ENCODE data around the gene DCP1A. TPM values are rescaled to one million over a fixed set of nuclear protein-coding genes. Genes with fewer than 3 reads are reported as not detected.
"Not testable (repeated sequence)": the region's sequence is repeated elsewhere in the genome, so short reads cannot be mapped to it uniquely, and the experiment has no call there.

DCP1A gene
- total and polyA plus RNA-seq, 2 of the 13 experiments (the other 11 are each of a cell fraction or from before 2014, with no cell fraction given): 14.2 to 41.2 TPM

GRCh38 chr3:53252947-53253322, 94.4 kb downstream of the DCP1A start:
- TF ChIP-seq TBX2 (CRISPR knock-in tag; IDR thresholded peaks at IDR 0.05; ENCODE audit: borderline replicate concordance): peak; percentile 28; the same call in 1 of the 2 replicates
- peak; percentile 53; the same call in 1 of the 2 replicates for TF ChIP-seq FOSL2 (CRISPR knock-in tag; IDR thresholded peaks at IDR 0.05)
- BruUV-seq (replicated peaks); FAIRE-seq; intact Hi-C loops (cut with micrococcal nuclease; ENCODE audit: unreplicated experiment); H3K27ac ChIP-seq (ENCODE audit: extremely low read length, insufficient read depth, low read length); CTCF ChIA-PET (ENCODE audit: low intra/inter-chr PET ratio, low total read pairs); H3K9me3 ChIP-seq (ENCODE audit: low read length); ATAC-seq; in situ Hi-C loops (cut with HindIII; ENCODE audit: extremely low pct_ligation_motif_present, low pct_unique_long_range_greater_than_20kb); H3K36me3 ChIP-seq (replicated peaks in 1 of 2; ENCODE audit: control insufficient read depth in 1 of 2, insufficient read depth in 2 of 2, low read length in 2 of 2); DNase-seq (ENCODE audit: low spot score); H3K27me3 ChIP-seq (ENCODE audit: control insufficient read depth in 1 of 2, insufficient read depth in 2 of 2, low read length in 2 of 2); H2AFZ ChIP-seq (ENCODE audit: low read length): not testable (repeated sequence)
- Histone ChIP-seq H4K20me1 (ENCODE audit: insufficient read depth, low read length) (peaks cover 63% of the 10 kb centered on the region), H3K4me1 (ENCODE audit: insufficient read depth, low read length) (peaks cover 77% of the 10 kb centered on the region), H3K9ac (ENCODE audit: insufficient read depth, low read depth, low read length) (peak overlapping the region; percentile 25; the same call in 1 of the 2 replicates), H3K4me3 (replicated peaks in 1 of 3; ENCODE audit: insufficient read depth in 1 of 3, low read depth in 2 of 3, low read length in 3 of 3) (peak overlapping the region in 2 of 3 experiments; percentile 2 to 89; a peak in 2 of 6 replicates), H3K4me2 (ENCODE audit: low read depth, low read length) (peak overlapping the region; percentile 97), H3K79me2 (ENCODE audit: insufficient read depth, low read length) (peaks cover 73% of the 10 kb centered on the region)
- POLR2A ChIA-PET: interaction anchor here (1.0 to 1.6 kb wide), 3 partner anchors 9 to 94 kb away, joined by 4 to 5 read pairs (median 4); partner anchors contain the start of gene DCP1A
- 78% methylated on average over 8 of the region's 8 CpGs for WGBS (ENCODE audit: low lambda C conversion rate)

GRCh38 chr3:53252096-53252946, 95.0 kb downstream of the DCP1A start:
- H3K9ac ChIP-seq (ENCODE audit: insufficient read depth, low read depth, low read length): 0 out of 2 replicates have a peak overlapping the region, but pooled peaks have one; percentile 24
- FAIRE-seq: peak; percentile 18

More at GRCh38 chr3:53252096-53252946, 95.0 kb downstream of the DCP1A start:
- Histone ChIP-seq H3K27me3 (ENCODE audit: control insufficient read depth in 1 of 2, insufficient read depth in 2 of 2, low read length in 2 of 2) (no peaks in the 10 kb centered on the region; a peak in 1 of 5 replicates), H4K20me1 (ENCODE audit: insufficient read depth, low read length) (peaks cover 69% of the 10 kb centered on the region), H3K9me3 (ENCODE audit: low read length) (no peaks in the 10 kb centered on the region), H3K4me3 (replicated peaks in 1 of 3; ENCODE audit: insufficient read depth in 1 of 3, low read depth in 2 of 3, low read length in 3 of 3) (peak overlapping the region in 2 of 3 experiments; percentile 2 to 89; a peak in 3 of 6 replicates), H3K27ac (ENCODE audit: extremely low read length, insufficient read depth, low read length) (peak overlapping the region; percentile 39), H3K4me2 (ENCODE audit: low read depth, low read length) (peak overlapping the region; percentile 97), H3K36me3 (replicated peaks in 1 of 2; ENCODE audit: control insufficient read depth in 1 of 2, insufficient read depth in 2 of 2, low read length in 2 of 2) (peaks cover 0 to 1% of the 10 kb centered on the region in 2 experiments; a peak in 2 of 5 replicates), H2AFZ (ENCODE audit: low read length) (no peak overlapping the region), H3K79me2 (ENCODE audit: insufficient read depth, low read length) (peaks cover 78% of the 10 kb centered on the region), H3K4me1 (ENCODE audit: insufficient read depth, low read length) (peaks cover 71% of the 10 kb centered on the region)
- ChIA-PET POLR2A (interaction anchor here (1.0 to 1.4 kb wide), 2 partner anchors 14 to 95 kb away, joined by 4 to 5 read pairs; partner anchors contain the start of gene DCP1A), CTCF (ENCODE audit: low intra/inter-chr PET ratio, low total read pairs) (no interaction called here)
- DNase-seq (ENCODE audit: low spot score) (no peak), ATAC-seq (no peak)
- WGBS (ENCODE audit: low lambda C conversion rate): 11% methylated on average over 10 of the region's 10 CpGs
- BruUV-seq (replicated peaks): TSS peak; percentile 43
- TF ChIP-seq REXO4 (CRISPR knock-in tag; IDR thresholded peaks at IDR 0.05; ENCODE audit: borderline replicate concordance) (no peak), FOXA3 (CRISPR knock-in tag; IDR thresholded peaks at IDR 0.05) (peak; percentile 78), ZNF260 (CRISPR knock-in tag; IDR thresholded peaks at IDR 0.05; ENCODE audit: borderline replicate concordance, low read depth) (no peak), HNF4A (CRISPR knock-in tag; IDR thresholded peaks at IDR 0.05) (peak; percentile 12; the same call in 1 of the 2 replicates), CEBPG (CRISPR knock-in tag; IDR thresholded peaks at IDR 0.05) (0 out of 2 replicates have a peak, but pooled peaks have one; percentile 8), FOXA1 (IDR thresholded peaks at IDR 0.05) (no peak), FOXA1 (CRISPR knock-in tag; IDR thresholded peaks at IDR 0.05) (peak; percentile 57), ZNF460 (CRISPR knock-in tag; IDR thresholded peaks at IDR 0.05; ENCODE audit: borderline replicate concordance) (0 out of 2 replicates have a peak, but pooled peaks have one; percentile 2), RBFOX2 (IDR thresholded peaks at IDR 0.05; ENCODE audit: low read depth, low read length) (0 out of 2 replicates have a peak, but pooled peaks have one; percentile 6), MEIS1 (CRISPR knock-in tag; IDR thresholded peaks at IDR 0.05; ENCODE audit: borderline replicate concordance) (no peak), FOXK1 (CRISPR knock-in tag; IDR thresholded peaks at IDR 0.05; ENCODE audit: borderline replicate concordance, low read depth) (0 out of 2 replicates have a peak, but pooled peaks have one; percentile 55), SOX6 (IDR thresholded peaks at IDR 0.05) (no peak), SOX6 (CRISPR knock-in tag; IDR thresholded peaks at IDR 0.05) (no peak), ZNF496 (CRISPR knock-in tag; IDR thresholded peaks at IDR 0.05; ENCODE audit: insufficient replicate concordance) (no peak), ZNF441 (CRISPR knock-in tag; IDR thresholded peaks at IDR 0.05; ENCODE audit: borderline replicate concordance) (peak; percentile 5; the same call in 1 of the 2 replicates), KDM4B (CRISPR knock-in tag; IDR thresholded peaks at IDR 0.05) (no peak), ZNF30 (CRISPR knock-in tag; IDR thresholded peaks at IDR 0.05) (no peak)
- intact Hi-C loops (cut with micrococcal nuclease; ENCODE audit: unreplicated experiment) (no loop called here), in situ Hi-C loops (cut with HindIII; ENCODE audit: extremely low pct_ligation_motif_present, low pct_unique_long_range_greater_than_20kb) (no loop called here)
